Measurements from ENCODE around the gene PPP2R2C.

DNA sequence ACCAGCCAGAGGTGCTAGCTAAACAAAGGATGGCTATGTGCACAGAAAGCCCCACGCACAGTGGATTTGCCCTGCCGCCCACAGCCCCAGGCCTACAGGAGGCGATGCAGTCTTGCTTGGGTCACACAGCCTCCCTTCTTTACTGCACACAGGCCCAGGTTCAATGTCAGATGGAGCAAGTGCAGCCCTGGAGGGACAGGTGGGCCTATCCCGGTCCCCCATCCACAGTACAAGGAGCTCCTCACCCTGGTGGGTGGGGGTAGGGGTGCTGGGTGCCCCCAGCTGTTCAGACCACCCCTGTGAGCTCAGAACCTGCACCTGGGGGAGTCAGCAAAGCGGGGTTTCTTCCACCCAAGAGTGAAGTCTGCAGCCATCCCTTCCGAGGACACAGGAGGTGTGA lies 114.9 kb downstream of the PPP2R2C start:
- TF ChIP-seq CTCF (conservative IDR thresholded peaks at IDR 0.05; ENCODE audit: low read length) = no peak
- no peak for TF ChIP-seq EZH2phosphoT487 (IDR thresholded peaks at IDR 0.05; ENCODE audit: borderline replicate concordance)
